GM20000 (cell line): ENCODE data around the gene DEPP1.

Source experiments
- DNase-seq: peaks from one replicate; pipeline ENCODE4 v3.0.0; 2012; ENCODE audit warnings: low spot score
- TF ChIP-seq, protein P1 (sequence below): IDR thresholded peaks from 2 replicates; pipeline ENCODE4 v1.5.1; 2012; ENCODE audit warnings: mild to moderate bottlenecking, control low read depth; ENCODE audit errors: extremely low read depth, missing control alignments

Gene DEPP1

DNA sequence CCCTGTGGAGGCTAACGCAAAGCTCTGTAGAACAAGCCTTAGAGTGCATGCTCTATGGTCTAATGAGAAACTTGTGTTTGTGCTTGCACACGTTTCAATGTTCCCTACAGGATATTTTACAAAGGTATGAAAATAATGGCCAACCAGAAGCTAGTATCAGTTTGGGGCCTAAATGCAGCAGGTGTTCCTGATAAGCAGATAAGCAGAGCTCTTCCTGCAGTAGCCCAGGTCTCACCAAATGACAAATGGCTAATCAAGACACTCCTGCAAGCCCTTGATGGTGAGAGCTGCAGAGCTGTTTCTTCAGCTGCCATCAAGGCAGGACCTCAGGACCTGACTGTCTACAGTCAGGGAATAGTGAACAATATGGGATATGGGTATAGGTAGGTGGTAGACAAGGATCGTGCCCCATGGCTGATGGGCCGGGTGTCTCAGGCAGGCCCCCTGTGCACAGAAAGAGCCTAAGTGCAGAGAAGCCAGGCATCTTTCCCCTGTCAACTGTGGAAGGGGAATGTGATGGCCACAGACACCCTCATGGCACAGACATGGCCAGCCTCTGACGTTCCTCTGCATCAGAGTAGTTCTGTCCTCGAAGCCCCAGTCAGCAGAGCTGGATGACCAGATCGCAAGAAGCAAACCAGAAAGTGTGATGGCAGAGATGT, 42.2 kb downstream of the DEPP1 start:
- TF ChIP-seq, protein P1, sequence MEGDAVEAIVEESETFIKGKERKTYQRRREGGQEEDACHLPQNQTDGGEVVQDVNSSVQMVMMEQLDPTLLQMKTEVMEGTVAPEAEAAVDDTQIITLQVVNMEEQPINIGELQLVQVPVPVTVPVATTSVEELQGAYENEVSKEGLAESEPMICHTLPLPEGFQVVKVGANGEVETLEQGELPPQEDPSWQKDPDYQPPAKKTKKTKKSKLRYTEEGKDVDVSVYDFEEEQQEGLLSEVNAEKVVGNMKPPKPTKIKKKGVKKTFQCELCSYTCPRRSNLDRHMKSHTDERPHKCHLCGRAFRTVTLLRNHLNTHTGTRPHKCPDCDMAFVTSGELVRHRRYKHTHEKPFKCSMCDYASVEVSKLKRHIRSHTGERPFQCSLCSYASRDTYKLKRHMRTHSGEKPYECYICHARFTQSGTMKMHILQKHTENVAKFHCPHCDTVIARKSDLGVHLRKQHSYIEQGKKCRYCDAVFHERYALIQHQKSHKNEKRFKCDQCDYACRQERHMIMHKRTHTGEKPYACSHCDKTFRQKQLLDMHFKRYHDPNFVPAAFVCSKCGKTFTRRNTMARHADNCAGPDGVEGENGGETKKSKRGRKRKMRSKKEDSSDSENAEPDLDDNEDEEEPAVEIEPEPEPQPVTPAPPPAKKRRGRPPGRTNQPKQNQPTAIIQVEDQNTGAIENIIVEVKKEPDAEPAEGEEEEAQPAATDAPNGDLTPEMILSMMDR: no peak
- no peak for DNase-seq

DNA sequence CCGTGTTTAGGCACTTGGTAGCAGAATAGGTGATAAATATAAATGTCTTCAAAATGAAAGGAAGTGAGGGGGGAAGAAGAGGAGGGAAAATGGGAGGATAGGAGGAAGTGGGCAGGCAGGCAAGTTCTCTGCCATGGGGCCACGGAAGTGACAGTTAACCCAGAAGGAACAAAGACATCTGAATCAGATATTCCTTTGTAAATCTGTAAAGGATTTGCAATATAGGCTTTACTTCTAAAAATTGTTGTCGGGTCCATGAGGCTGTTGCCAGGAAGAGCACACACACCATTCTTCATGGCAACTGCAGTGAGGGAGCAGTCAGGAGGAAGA, 42.7 kb downstream of the DEPP1 start:
- TF ChIP-seq, protein P1: no peak
- DNase-seq: no peak

DNA sequence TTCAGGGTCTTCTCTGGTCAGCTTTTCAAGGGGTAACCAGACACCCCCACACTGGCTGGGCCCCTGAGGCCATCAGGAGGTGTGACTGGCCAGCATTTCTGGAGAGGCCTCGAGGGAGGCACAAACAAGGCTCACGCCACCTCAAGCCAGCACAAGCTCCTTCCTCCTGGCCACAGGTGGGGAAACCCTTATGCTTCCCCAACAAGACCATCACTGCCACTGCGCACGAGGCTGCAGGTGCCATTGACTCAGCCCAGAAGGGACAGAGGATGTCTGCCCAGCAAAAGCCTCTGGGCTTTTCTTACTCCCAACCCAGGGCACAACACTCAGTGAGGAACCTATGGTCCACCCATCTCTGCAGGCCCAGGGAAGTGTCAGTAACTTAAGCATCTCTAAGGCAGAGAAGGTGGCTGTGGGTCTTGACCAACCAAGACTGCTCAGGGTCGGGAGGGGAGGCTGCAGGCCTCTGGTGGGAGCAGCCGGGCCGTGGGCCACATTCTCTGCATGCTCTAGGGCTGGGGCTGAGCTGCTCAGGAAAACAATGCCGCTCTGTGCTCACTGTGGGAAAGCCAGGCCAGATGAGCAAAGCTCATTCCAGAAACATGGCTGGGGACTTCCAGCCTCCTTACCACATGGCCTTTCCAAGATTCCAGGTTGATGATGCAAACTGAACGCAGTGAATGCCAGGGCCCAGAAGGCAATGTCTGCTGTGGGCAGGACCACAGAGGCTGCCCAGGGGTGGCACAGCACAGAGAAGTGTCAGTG, 43.2 kb downstream of the DEPP1 start:
- DNase-seq: no peak
- TF ChIP-seq, protein P1: no peak

DNA sequence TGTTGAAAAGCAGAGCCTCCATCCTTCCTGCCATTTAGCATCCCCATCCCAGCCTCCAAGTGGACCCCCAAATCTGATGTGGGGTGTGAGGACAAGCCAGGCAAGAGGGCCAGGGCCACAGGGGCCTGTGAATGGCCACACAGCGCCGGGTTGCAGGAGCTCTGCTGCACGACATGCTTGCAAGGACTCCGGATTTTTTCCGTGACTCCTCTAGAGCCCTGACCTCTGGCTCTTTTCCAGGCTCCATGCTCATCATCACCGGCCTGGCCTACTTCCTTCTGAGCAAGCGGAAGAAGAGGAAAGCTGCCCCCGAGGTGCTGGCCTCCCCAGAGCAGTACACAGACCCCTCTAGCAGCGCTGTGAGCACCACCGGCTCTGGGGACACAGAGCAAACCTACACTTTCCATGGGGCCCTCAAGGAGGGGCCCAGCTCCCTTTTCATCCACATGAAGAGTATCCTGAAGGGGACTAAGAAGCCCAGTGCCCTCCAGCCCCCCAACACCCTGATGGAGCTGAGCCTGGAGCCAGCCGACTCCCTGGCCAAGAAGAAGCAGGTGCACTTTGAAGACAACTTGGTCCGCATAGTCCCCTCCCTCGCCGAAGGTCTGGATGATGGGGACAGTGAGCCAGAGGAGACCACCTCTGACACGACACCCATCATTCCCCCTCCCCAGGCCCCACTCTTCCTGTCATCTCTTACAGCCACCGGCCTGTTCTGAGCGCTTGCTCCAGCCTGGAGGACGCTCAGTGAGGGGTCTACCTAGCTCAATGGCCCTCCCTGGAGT, 44.0 kb downstream of the DEPP1 start:
- DNase-seq: no peak
- TF ChIP-seq, protein P1: no peak

DNA sequence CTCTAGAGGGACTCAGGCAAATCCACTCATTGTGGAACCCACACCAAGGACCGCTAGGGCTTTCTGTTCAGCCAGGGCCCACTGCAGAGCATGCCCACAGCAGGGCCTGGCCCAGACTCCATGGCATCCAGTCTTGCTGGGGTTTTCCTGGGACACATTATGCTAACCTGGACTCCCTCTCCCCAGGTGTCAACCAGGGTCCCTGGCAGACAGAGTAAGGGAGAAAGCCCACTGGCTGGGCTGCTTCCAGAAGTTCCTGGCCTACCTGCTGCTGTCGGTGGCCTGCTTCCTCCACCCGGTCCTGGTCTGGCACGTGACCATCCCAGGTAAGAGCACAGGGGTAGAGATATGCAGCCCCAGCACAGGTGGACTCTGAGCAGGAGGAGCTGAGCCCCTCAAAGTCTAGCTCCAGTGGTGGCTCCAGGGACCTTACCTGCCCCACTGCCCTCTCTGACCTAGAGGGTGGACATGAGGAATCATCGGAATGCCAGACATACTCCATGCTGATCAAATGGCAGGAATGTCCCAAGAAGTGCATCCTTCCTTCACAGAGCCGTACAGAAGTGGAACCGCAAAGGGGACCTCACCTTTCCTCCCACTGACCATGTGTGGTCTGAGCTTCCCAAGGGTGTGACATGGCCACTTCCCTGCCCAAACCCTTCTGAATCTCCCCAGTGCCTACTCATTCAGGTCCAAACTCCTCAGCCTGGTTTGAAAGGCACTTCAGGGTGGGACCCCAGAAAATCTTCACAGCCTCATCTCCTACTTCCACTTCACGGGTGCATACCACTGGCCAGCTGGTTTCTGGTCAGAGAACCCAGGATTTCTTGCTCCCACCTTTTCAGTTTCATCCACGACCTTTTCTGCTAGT, 44.9 kb downstream of the DEPP1 start:
- TF ChIP-seq, protein P1: no peak
- DNase-seq: no peak

DNA sequence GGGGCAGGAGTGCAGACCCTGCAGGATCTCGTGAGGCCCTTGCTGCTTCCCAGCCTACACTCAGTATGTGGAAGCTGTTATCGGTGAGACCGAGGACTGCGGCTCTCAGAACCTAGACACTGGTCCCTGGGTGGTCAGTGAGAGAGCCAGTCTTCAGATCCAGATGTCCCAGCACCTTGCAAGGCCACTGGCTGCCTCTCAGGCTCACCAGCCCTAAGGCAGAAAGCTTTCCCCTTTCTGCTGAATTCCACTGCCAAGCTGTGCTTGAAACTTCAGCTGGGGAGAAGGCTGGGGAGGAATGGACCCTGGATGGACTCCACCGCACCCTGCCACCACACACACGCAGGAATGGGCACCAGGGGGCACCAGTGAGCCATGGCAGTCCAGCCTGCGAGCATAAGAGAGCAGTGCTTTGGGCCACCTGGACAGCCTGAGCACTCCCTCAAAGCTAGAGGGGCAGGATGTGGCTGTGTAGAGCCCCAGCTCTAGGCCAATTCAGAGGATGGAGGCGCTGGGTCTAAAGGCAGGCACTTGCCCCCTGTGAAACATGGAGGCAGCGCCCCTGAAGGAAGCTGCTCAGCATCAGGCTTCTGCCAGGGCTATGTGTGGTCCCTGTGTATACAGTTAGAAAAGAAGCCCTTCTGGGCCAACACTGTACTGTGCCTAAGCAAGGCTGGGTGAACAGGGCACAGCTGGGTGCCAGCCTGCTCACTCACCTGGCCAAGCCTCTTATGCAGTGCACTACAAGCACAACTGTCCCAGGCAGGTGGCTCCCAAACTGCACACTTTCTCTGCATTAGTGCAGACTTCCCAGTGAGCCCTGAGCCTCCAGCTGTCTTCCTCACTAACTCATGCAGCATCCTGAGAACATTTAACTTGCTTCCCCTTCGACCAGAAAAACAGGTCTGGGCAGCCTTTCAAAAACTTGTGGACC, 45.8 kb downstream of the DEPP1 start:
- peak; percentile 81 for DNase-seq
- TF ChIP-seq, protein P1: peak; percentile 97
